HG02852 (cell line): ENCODE results near the gene DNAH11.

Source experiments
- ATAC-seq: cut with Tn5 transposase; IDR thresholded peaks from one replicate; pipeline ENCODE4 v1.9.1; 2021; ENCODE audit warnings: mild to moderate bottlenecking, moderate library complexity; ENCODE audit not compliant: unreplicated experiment

DNAH11 gene

GRCh38 chr7:21948887-21949540 lies 406.2 kb downstream of the DNAH11 start:
- no peak for ATAC-seq
